ENCODE measurements around the gene RNASE7.

- TF ChIP-seq CTCF (conservative IDR thresholded peaks at IDR 0.05 in 1 of 2, IDR thresholded peaks at IDR 0.05 in 1 of 2; ENCODE audit: extremely low read depth in 1 of 2, insufficient read depth in 1 of 2, low read depth in 1 of 2, low read length in 2 of 2): no peak
- no peak for TF ChIP-seq EZH2 (IDR thresholded peaks at IDR 0.05; ENCODE audit: borderline replicate concordance, low read length)
These were observed 36.1 kb downstream of the RNASE7 start for GRCh38 chr14:21078287-21078686.
